GM19240 (cell line): Measurements from ENCODE around the gene SUCLG2.

Experiments used
- DNase-seq: peaks from one replicate; pipeline ENCODE4 v3.0.0; 2011; ENCODE audit warnings: low spot score; ENCODE audit not compliant: insufficient read length

The SUCLG2 gene

GRCh38 chr3:67460841-67461510, 193.4 kb downstream of the SUCLG2 start:
- DNase-seq, result no peak

GRCh38 chr3:67459796-67460195, 194.6 kb downstream of the SUCLG2 start:
- DNase-seq, result no peak

GRCh38 chr3:67458896-67459530, 195.4 kb downstream of the SUCLG2 start:
- DNase-seq, result no peak

- no peak for DNase-seq
These were observed 196.0 kb downstream of the SUCLG2 start for GRCh38 chr3:67458408-67458807.

- no peak for DNase-seq
These were observed 200.8 kb downstream of the SUCLG2 start for GRCh38 chr3:67453628-67454027.

- no peak for DNase-seq
These were observed 204.3 kb downstream of the SUCLG2 start for GRCh38 chr3:67450153-67450552.

- no peak for DNase-seq
These were observed 207.0 kb downstream of the SUCLG2 start for GRCh38 chr3:67447393-67447792.

- no peak for DNase-seq
These were observed 216.6 kb downstream of the SUCLG2 start for GRCh38 chr3:67437789-67438188.

GRCh38 chr3:67437090-67437489, 217.3 kb downstream of the SUCLG2 start:
- no peak for DNase-seq

GRCh38 chr3:67433109-67433508, 221.3 kb downstream of the SUCLG2 start:
- DNase-seq, result no peak

- DNase-seq, result no peak
These were observed 222.5 kb downstream of the SUCLG2 start for GRCh38 chr3:67431887-67432286.

GRCh38 chr3:67423722-67424121, 230.7 kb downstream of the SUCLG2 start:
- DNase-seq, result no peak

GRCh38 chr3:67421912-67422311, 232.5 kb downstream of the SUCLG2 start:
- DNase-seq, result no peak

GRCh38 chr3:67419779-67420178, 234.6 kb downstream of the SUCLG2 start:
- DNase-seq, result no peak

GRCh38 chr3:67419218-67419529, 235.2 kb downstream of the SUCLG2 start:
- no peak for DNase-seq

- no peak for DNase-seq
These were observed 235.8 kb downstream of the SUCLG2 start for GRCh38 chr3:67418426-67419217.

- DNase-seq, result no peak
These were observed 237.7 kb downstream of the SUCLG2 start for GRCh38 chr3:67416703-67417102.

GRCh38 chr3:67415511-67415910, 238.9 kb downstream of the SUCLG2 start:
- DNase-seq, result no peak

GRCh38 chr3:67414740-67415139, 239.7 kb downstream of the SUCLG2 start:
- DNase-seq, result no peak

GRCh38 chr3:67405193-67405592, 249.2 kb downstream of the SUCLG2 start:
- no peak for DNase-seq

GRCh38 chr3:67402873-67403272, 251.5 kb downstream of the SUCLG2 start:
- DNase-seq, result no peak

- no peak for DNase-seq
These were observed 252.5 kb downstream of the SUCLG2 start for GRCh38 chr3:67401921-67402320.

- no peak for DNase-seq
These were observed 253.9 kb downstream of the SUCLG2 start for GRCh38 chr3:67400476-67400875.
